MM.1S (cell line): ENCODE data around the gene CIROP.

Source experiments
- DNase-seq: peaks from one replicate; pipeline ENCODE4 v3.0.0-alpha.2; 2015
- H2AFZ ChIP-seq: fragments of 300-600 bp; sonication (generic); 2 replicates; pipeline ENCODE4 v1.6.0; 2016; ENCODE audit warnings: antibody characterized with exemption, low read length
- H3F3A ChIP-seq: fragments of 300-600 bp; sonication (generic); 2 replicates; pipeline ENCODE4 v1.6.1; 2016; ENCODE audit warnings: mild to moderate bottlenecking, antibody characterized with exemption, low read length, moderate library complexity, mixed read lengths; ENCODE audit not compliant: insufficient read depth
- H3K27ac ChIP-seq: fragments of 300-600 bp; sonication (generic); 2 replicates; pipeline ENCODE4 v1.5.1; 2016; ENCODE audit warnings: mild to moderate bottlenecking, low read length
- H3K27me3 ChIP-seq: fragments of 300-600 bp; sonication (generic); replicated peaks from 2 replicates; pipeline ENCODE4 v1.6.0; 2016; ENCODE audit warnings: low read length; ENCODE audit not compliant: insufficient read depth
- H3K36me3 ChIP-seq: fragments of 300-600 bp; sonication (generic); replicated peaks from 2 replicates; pipeline ENCODE4 v1.6.1; 2016; ENCODE audit warnings: mild to moderate bottlenecking, low read length, mixed read lengths; ENCODE audit not compliant: insufficient read depth
- H3K4me1 ChIP-seq: fragments of 300-600 bp; sonication (generic); 2 replicates; pipeline ENCODE4 v1.6.1; 2016; ENCODE audit warnings: low read length, mixed read lengths
- H3K4me2 ChIP-seq: fragments of 300-600 bp; sonication (generic); 2 replicates; pipeline ENCODE4 v1.6.0; 2016; ENCODE audit warnings: low read depth, low read length
- H3K4me3 ChIP-seq: fragments of 300-600 bp; sonication (generic); 2 replicates; pipeline ENCODE4 v1.5.1; 2016; ENCODE audit warnings: low read length, mixed read lengths
- H3K79me2 ChIP-seq: fragments of 300-600 bp; sonication (generic); 2 replicates; pipeline ENCODE4 v1.6.1; 2016; ENCODE audit warnings: mixed run types, low read length, mixed read lengths
- H3K9ac ChIP-seq: fragments of 300-600 bp; sonication (generic); 2 replicates; pipeline ENCODE4 v1.6.1; 2016; ENCODE audit warnings: low read length, mixed read lengths
- H3K9me2 ChIP-seq: fragments of 300-600 bp; sonication (generic); replicated peaks from 2 replicates; pipeline ENCODE4 v1.6.1; 2016; ENCODE audit warnings: mild to moderate bottlenecking, low read length, mixed read lengths; ENCODE audit not compliant: insufficient read depth
- H3K9me3 ChIP-seq: fragments of 300-600 bp; sonication (generic); replicated peaks from 2 replicates; pipeline ENCODE4 v1.6.1; 2016; ENCODE audit warnings: mild to moderate bottlenecking, low read length, mixed read lengths; ENCODE audit not compliant: insufficient read depth
- H4K20me1 ChIP-seq: fragments of 300-600 bp; sonication (generic); 2 replicates; pipeline ENCODE4 v1.6.1; 2016; ENCODE audit warnings: mild to moderate bottlenecking, low read length, moderate library complexity, mixed read lengths; ENCODE audit not compliant: insufficient read depth
- CTCF ChIP-seq: fragments of 300-600 bp; sonication (generic); IDR thresholded peaks from 2 replicates; pipeline ENCODE4 v1.5.1; 2016; ENCODE audit warnings: antibody characterized with exemption, low read length, mixed read lengths
- EZH2 ChIP-seq: fragments of 300-600 bp; sonication (generic); optimal IDR thresholded peaks from 2 replicates; pipeline ENCODE3; 2017; ENCODE audit warnings: low read depth, mild to moderate bottlenecking, antibody characterized with exemption, low read length, mixed read lengths
- EZH2phosphoT487 ChIP-seq: fragments of 300-600 bp; sonication (generic); IDR thresholded peaks from 2 replicates; pipeline ENCODE4 v1.6.1; 2018; ENCODE audit warnings: antibody characterized with exemption, low read length

CIROP gene

DNA sequence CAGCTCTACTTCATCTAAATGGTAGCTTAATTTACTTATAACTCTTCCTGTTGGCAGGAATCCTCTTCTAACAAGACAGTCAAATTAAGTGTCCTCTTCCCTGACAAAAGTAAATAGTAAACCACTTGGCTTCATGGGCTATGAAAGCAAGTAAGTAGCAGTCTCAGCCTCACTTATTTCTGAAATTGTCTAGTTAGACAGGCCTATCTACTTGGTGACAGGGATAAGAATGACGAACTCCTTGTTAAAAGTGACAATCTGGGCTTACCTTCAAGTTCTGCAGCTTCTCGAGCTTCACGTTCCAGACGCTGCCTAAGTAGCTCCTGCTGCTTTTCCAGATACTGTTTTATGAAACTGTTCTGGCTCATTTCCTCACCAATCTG lies 14.5 kb downstream of the CIROP start:
- Histone ChIP-seq H3K9me3 (no peaks in the 10 kb centered on the region), H3F3A (no peaks in the 10 kb centered on the region), H3K9ac (no peak overlapping the region), H3K27me3 (no peaks in the 10 kb centered on the region), H3K79me2 (peaks cover 35% of the 10 kb centered on the region), H3K4me1 (no peaks in the 10 kb centered on the region), H3K9me2 (no peaks in the 10 kb centered on the region), H3K36me3 (no peaks in the 10 kb centered on the region; the same call in 1 of the 2 replicates), H3K4me2 (no peak overlapping the region), H4K20me1 (no peaks in the 10 kb centered on the region), H3K4me3 (no peak overlapping the region), H3K27ac (no peak overlapping the region), H2AFZ (no peak overlapping the region)
- DNase-seq, result no peak
- no peak for TF ChIP-seq EZH2
- TF ChIP-seq CTCF, result no peak
- no peak for TF ChIP-seq EZH2phosphoT487

- no peak for DNase-seq
- H4K20me1 ChIP-seq, result no peaks in the 10 kb centered on the region
- H3F3A ChIP-seq, result no peaks in the 10 kb centered on the region
- H3K4me2 ChIP-seq, result no peak overlapping the region
- H3K4me1 ChIP-seq, result no peaks in the 10 kb centered on the region
- no peaks in the 10 kb centered on the region for H3K27me3 ChIP-seq
- no peak overlapping the region for H2AFZ ChIP-seq
- H3K4me3 ChIP-seq, result no peak overlapping the region
- H3K27ac ChIP-seq, result no peak overlapping the region
- H3K36me3 ChIP-seq, result no peaks in the 10 kb centered on the region; the same call in 1 of the 2 replicates
- peaks cover 35% of the 10 kb centered on the region for H3K79me2 ChIP-seq
- no peak overlapping the region for H3K9ac ChIP-seq
- no peaks in the 10 kb centered on the region for H3K9me2 ChIP-seq
- TF ChIP-seq EZH2 (no peak), EZH2phosphoT487 (no peak), CTCF (no peak)
- no peaks in the 10 kb centered on the region for H3K9me3 ChIP-seq
These were observed 15.1 kb downstream of the CIROP start for GRCh38 chr14:23089498-23090253.

GRCh38 chr14:23086565-23086964 lies 18.2 kb downstream of the CIROP start:
- H3K4me2 ChIP-seq, result no peak overlapping the region
- no peak overlapping the region for H3K27ac ChIP-seq
- H3K9me3 ChIP-seq, result no peaks in the 10 kb centered on the region
- H3F3A ChIP-seq, result no peaks in the 10 kb centered on the region
- no peaks in the 10 kb centered on the region for H4K20me1 ChIP-seq
- H3K4me1 ChIP-seq, result no peaks in the 10 kb centered on the region
- H3K79me2 ChIP-seq, result peaks cover 4% of the 10 kb centered on the region
- DNase-seq, result no peak
- no peaks in the 10 kb centered on the region; the same call in 1 of the 2 replicates for H3K36me3 ChIP-seq
- no peaks in the 10 kb centered on the region for H3K27me3 ChIP-seq
- H3K9ac ChIP-seq, result no peak overlapping the region
- H3K9me2 ChIP-seq, result no peaks in the 10 kb centered on the region
- no peak for TF ChIP-seq EZH2
- no peak overlapping the region for H2AFZ ChIP-seq
- H3K4me3 ChIP-seq, result no peak overlapping the region

DNA sequence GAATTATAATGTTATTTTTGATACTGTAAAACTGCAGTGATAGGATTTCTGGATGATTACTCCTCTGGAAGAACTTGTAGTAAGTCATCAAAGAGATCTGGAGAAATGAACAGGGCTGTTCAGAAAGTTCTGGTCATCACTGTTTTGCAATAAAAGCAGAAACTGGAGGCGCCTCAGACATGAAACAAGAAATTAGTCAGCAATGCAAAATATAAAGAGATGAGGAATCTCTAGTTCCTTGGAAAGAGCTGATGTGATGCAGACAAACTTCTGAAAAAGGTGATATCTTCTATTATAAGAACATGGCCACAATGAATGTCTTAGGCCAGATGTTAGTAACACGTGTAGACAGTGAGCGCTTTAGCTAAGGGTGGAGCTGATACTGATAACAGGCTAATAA lies 19.3 kb downstream of the CIROP start:
- H3K27me3 ChIP-seq, result no peaks in the 10 kb centered on the region
- H3K9me3 ChIP-seq, result no peaks in the 10 kb centered on the region
- no peak overlapping the region for H3K4me2 ChIP-seq
- no peak overlapping the region for H3K9ac ChIP-seq
- no peaks in the 10 kb centered on the region for H3K79me2 ChIP-seq
- no peak overlapping the region for H2AFZ ChIP-seq
- no peaks in the 10 kb centered on the region; the same call in 1 of the 2 replicates for H3K36me3 ChIP-seq
- no peak overlapping the region for H3K4me3 ChIP-seq
- no peak for DNase-seq
- TF ChIP-seq EZH2phosphoT487 (no peak), EZH2 (no peak)
- H3K9me2 ChIP-seq, result no peaks in the 10 kb centered on the region
- H3K4me1 ChIP-seq, result no peaks in the 10 kb centered on the region
- H4K20me1 ChIP-seq, result no peaks in the 10 kb centered on the region
- H3F3A ChIP-seq, result no peaks in the 10 kb centered on the region
- no peak overlapping the region for H3K27ac ChIP-seq
